Fibroblast of gingiva (primary cell): ENCODE measurements around the gene ZNF189.

Experiments
- DNase-seq: peaks from one replicate; pipeline ENCODE4 v3.0.0-alpha.2; 2011; ENCODE audit warnings: low read depth

The ZNF189 gene

GRCh38 chr9:101419863-101420262 lies 21.2 kb downstream of the ZNF189 start:
- DNase-seq: no peak

GRCh38 chr9:101421653-101422065 lies 23.0 kb downstream of the ZNF189 start:
- no peak for DNase-seq

GRCh38 chr9:101427358-101427757 lies 28.7 kb downstream of the ZNF189 start:
- no peak for DNase-seq

- DNase-seq: no peak
These were observed 29.5 kb downstream of the ZNF189 start for GRCh38 chr9:101427957-101428655.

- no peak for DNase-seq
These were observed 30.3 kb downstream of the ZNF189 start for GRCh38 chr9:101428909-101429308.

GRCh38 chr9:101429736-101430135 lies 31.1 kb downstream of the ZNF189 start:
- DNase-seq: no peak

GRCh38 chr9:101432171-101432570 lies 33.5 kb downstream of the ZNF189 start:
- DNase-seq: no peak

- no peak for DNase-seq
These were observed 34.1 kb downstream of the ZNF189 start for GRCh38 chr9:101432740-101433139.

- DNase-seq: no peak
These were observed 34.6 kb downstream of the ZNF189 start for GRCh38 chr9:101433229-101433628.

- no peak for DNase-seq
These were observed 36.3 kb downstream of the ZNF189 start for GRCh38 chr9:101434998-101435397.

- DNase-seq: no peak
These were observed 37.0 kb downstream of the ZNF189 start, which contains the start of gene ALDOB for GRCh38 chr9:101435601-101436079. ALDOB (minus strand) TSS chr9:101435774; CDS start chr9:101430887, 4,887 bp downstream.

GRCh38 chr9:101437806-101438232 lies 39.2 kb downstream of the ZNF189 start:
- DNase-seq: no peak

GRCh38 chr9:101438523-101438922 lies 39.9 kb downstream of the ZNF189 start:
- no peak for DNase-seq

GRCh38 chr9:101440714-101441230 lies 42.1 kb downstream of the ZNF189 start:
- no peak for DNase-seq

- no peak for DNase-seq
These were observed 43.7 kb downstream of the ZNF189 start for GRCh38 chr9:101442318-101442717.

GRCh38 chr9:101442736-101443135 lies 44.1 kb downstream of the ZNF189 start:
- DNase-seq: no peak

- DNase-seq: no peak
These were observed 44.7 kb downstream of the ZNF189 start for GRCh38 chr9:101443364-101443771.

- no peak for DNase-seq
These were observed 46.8 kb downstream of the ZNF189 start for GRCh38 chr9:101445353-101446029.

- DNase-seq: no peak
These were observed 48.1 kb downstream of the ZNF189 start for GRCh38 chr9:101446732-101447131.

GRCh38 chr9:101448680-101449070 lies 50.0 kb downstream of the ZNF189 start:
- DNase-seq: no peak

GRCh38 chr9:101449071-101449721 lies 50.5 kb downstream of the ZNF189 start:
- DNase-seq: peak; percentile 35

GRCh38 chr9:101450931-101451330 lies 52.3 kb downstream of the ZNF189 start:
- DNase-seq: no peak

GRCh38 chr9:101451498-101451897 lies 52.8 kb downstream of the ZNF189 start:
- no peak for DNase-seq
